Astrocyte (in vitro differentiated cells and primary cell): ENCODE measurements around the gene ABITRAM. TPM values are rescaled to one million over a fixed set of nuclear protein-coding genes. Genes with fewer than 3 reads are reported as not detected.
"Not testable (repeated sequence)": the region's sequence is repeated elsewhere in the genome, so short reads cannot be mapped to it uniquely, and the experiment has no call there.

Experiments used
- DNase-seq: peaks from one replicate; pipeline ENCODE4 v3.0.0-alpha.2; 2010; ENCODE audit warnings: low read depth
- FAIRE-seq: peaks from 2 replicates; lab custom pipeline; 2011; peaks lifted over from hg19 to GRCh38; lab: Jason Lieb, UNC
- H2AFZ ChIP-seq: 2 replicates; pipeline ENCODE4 v1.6.0; 2012; ENCODE audit warnings: low read depth, low read length, inconsistent platforms
- H3K27ac ChIP-seq: 2 replicates; pipeline ENCODE4 v1.5.1; 2011; ENCODE audit warnings: low read depth, low read length, inconsistent platforms
- H3K27me3 ChIP-seq: 2 replicates; pipeline ENCODE4 v1.6.0; 2011; ENCODE audit warnings: low read length, inconsistent platforms; ENCODE audit not compliant: insufficient read depth
- H3K36me3 ChIP-seq: 2 replicates; pipeline ENCODE4 v1.5.1; 2011; ENCODE audit warnings: low read length, inconsistent platforms; ENCODE audit not compliant: insufficient read depth
- H3K4me1 ChIP-seq: 2 replicates; pipeline ENCODE4 v1.5.1; 2011; ENCODE audit warnings: low read length, inconsistent platforms; ENCODE audit not compliant: insufficient read depth
- H3K4me2 ChIP-seq: 2 replicates; pipeline ENCODE4 v1.6.0; 2012; ENCODE audit warnings: low read length, inconsistent platforms
- H3K4me3 ChIP-seq: 2 replicates; pipeline ENCODE4 v1.5.1; 2011; ENCODE audit warnings: low read depth, mild to moderate bottlenecking, low read length, inconsistent platforms; ENCODE audit not compliant: insufficient read depth
- H3K79me2 ChIP-seq: 2 replicates; pipeline ENCODE4 v1.6.0; 2012; ENCODE audit warnings: mild to moderate bottlenecking, low read length, inconsistent platforms; ENCODE audit not compliant: insufficient read depth
- H3K9ac ChIP-seq: 2 replicates; pipeline ENCODE4 v1.6.0; 2012; ENCODE audit warnings: mild to moderate bottlenecking, low read length, inconsistent platforms
- H3K9me3 ChIP-seq: 2 replicates; pipeline ENCODE4 v1.5.1; 2012; ENCODE audit warnings: low read depth, mild to moderate bottlenecking, low read length, inconsistent platforms; ENCODE audit not compliant: insufficient read depth
- H4K20me1 ChIP-seq: 2 replicates; pipeline ENCODE4 v1.6.0; 2012; ENCODE audit warnings: low read length, inconsistent platforms; ENCODE audit not compliant: insufficient read depth
- H3K27ac Mint-ChIP-seq: one replicate; pipeline ENCODE4 v1.8.0; 2021; ENCODE audit warnings: mild to moderate bottlenecking, mixed read lengths; ENCODE audit not compliant: unreplicated experiment
- H3K27me3 Mint-ChIP-seq: one replicate; pipeline ENCODE4 v1.8.0; 2021; ENCODE audit warnings: low read depth, mixed read lengths; ENCODE audit not compliant: unreplicated experiment
- H3K36me3 Mint-ChIP-seq: one replicate; pipeline ENCODE4 v1.8.0; 2021; ENCODE audit warnings: low read depth, mixed read lengths; ENCODE audit not compliant: unreplicated experiment
- H3K4me1 Mint-ChIP-seq: one replicate; pipeline ENCODE4 v1.8.0; 2021; ENCODE audit warnings: low read depth, mixed read lengths; ENCODE audit not compliant: unreplicated experiment
- H3K4me3 Mint-ChIP-seq: one replicate; pipeline ENCODE4 v1.8.0; 2021; ENCODE audit warnings: mild to moderate bottlenecking, moderate library complexity, mixed read lengths; ENCODE audit not compliant: unreplicated experiment
- H3K9me3 Mint-ChIP-seq: one replicate; pipeline ENCODE4 v1.8.0; 2021; ENCODE audit warnings: mild to moderate bottlenecking, mixed read lengths; ENCODE audit not compliant: unreplicated experiment
- EZH2 ChIP-seq: IDR thresholded peaks from 2 replicates; pipeline ENCODE4 v1.6.1; 2012; ENCODE audit warnings: mild to moderate bottlenecking, low read length, inconsistent platforms; ENCODE audit not compliant: insufficient read depth
- total RNA-seq: library from RNA; stranded (reverse); gene quantifications from 2 replicates; pipeline ENCODE4 v1.2.1, GENCODE V29; 2021
- TF ChIP-seq, protein P1 (sequence below): IDR thresholded peaks from 2 replicates; pipeline ENCODE4 v1.5.1; 2011; ENCODE audit warnings: low read depth, mild to moderate bottlenecking, inconsistent platforms, low read length, moderate library complexity; ENCODE audit not compliant: insufficient read depth

The ABITRAM gene
- total RNA-seq, 1 donor from 2014 or later: 16.3 TPM

GRCh38 chr9:108911820-108912219 lies 22.4 kb upstream of the ABITRAM start:
- H3K27me3 Mint-ChIP-seq: no peaks in the 10 kb centered on the region
- H3K27me3 ChIP-seq: no peaks in the 10 kb centered on the region
- TF ChIP-seq, protein P1, sequence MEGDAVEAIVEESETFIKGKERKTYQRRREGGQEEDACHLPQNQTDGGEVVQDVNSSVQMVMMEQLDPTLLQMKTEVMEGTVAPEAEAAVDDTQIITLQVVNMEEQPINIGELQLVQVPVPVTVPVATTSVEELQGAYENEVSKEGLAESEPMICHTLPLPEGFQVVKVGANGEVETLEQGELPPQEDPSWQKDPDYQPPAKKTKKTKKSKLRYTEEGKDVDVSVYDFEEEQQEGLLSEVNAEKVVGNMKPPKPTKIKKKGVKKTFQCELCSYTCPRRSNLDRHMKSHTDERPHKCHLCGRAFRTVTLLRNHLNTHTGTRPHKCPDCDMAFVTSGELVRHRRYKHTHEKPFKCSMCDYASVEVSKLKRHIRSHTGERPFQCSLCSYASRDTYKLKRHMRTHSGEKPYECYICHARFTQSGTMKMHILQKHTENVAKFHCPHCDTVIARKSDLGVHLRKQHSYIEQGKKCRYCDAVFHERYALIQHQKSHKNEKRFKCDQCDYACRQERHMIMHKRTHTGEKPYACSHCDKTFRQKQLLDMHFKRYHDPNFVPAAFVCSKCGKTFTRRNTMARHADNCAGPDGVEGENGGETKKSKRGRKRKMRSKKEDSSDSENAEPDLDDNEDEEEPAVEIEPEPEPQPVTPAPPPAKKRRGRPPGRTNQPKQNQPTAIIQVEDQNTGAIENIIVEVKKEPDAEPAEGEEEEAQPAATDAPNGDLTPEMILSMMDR: no peak
- no peak for TF ChIP-seq EZH2
- H3K9me3 ChIP-seq: no peaks in the 10 kb centered on the region
- H3K4me1 Mint-ChIP-seq: no peaks in the 10 kb centered on the region
- DNase-seq (no peak), FAIRE-seq (no peak)
- H3K36me3 ChIP-seq: peaks cover 34% of the 10 kb centered on the region
- no peaks in the 10 kb centered on the region for H4K20me1 ChIP-seq
- no peaks in the 10 kb centered on the region for H3K9me3 Mint-ChIP-seq
- H3K9ac ChIP-seq: no peak overlapping the region
- H3K79me2 ChIP-seq: no peaks in the 10 kb centered on the region
- no peak overlapping the region for H3K27ac ChIP-seq
- no peak overlapping the region for H2AFZ ChIP-seq
- H3K4me1 ChIP-seq: no peaks in the 10 kb centered on the region
- H3K4me2 ChIP-seq: no peak overlapping the region
- H3K4me3 Mint-ChIP-seq: no peak overlapping the region
- H3K27ac Mint-ChIP-seq: no peak overlapping the region
- H3K36me3 Mint-ChIP-seq: peaks cover 9% of the 10 kb centered on the region
- H3K4me3 ChIP-seq: no peak overlapping the region

DNA sequence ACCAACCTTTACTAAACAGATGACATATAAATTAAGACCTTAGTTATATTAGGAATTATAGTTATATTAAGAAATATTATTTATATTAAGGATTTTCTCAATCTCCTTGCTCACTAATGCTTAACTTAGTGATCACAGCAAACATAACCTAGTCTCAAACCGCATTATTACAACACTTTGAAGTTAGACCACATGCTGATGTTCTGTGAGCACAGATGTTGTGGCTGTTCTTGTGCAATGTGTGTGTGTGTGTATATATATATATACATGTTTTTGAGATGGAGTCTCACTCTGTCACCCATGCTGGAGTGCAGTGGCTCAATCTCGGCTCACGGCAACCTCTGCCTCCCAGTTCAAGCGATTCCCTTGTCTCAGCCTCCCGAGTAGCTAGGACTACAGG lies 20.8 kb upstream of the ABITRAM start:
- Mint-ChIP-seq H3K27me3 (no peaks in the 10 kb centered on the region), H3K4me3 (no peak overlapping the region), H3K4me1 (no peaks in the 10 kb centered on the region), H3K36me3 (peaks cover 12% of the 10 kb centered on the region), H3K9me3 (no peaks in the 10 kb centered on the region), H3K27ac (no peak overlapping the region)
- Histone ChIP-seq H2AFZ (no peak overlapping the region), H3K27ac (no peak overlapping the region), H3K79me2 (no peaks in the 10 kb centered on the region), H3K9ac (no peak overlapping the region), H4K20me1 (no peaks in the 10 kb centered on the region), H3K9me3 (no peaks in the 10 kb centered on the region), H3K4me2 (no peak overlapping the region), H3K36me3 (peaks cover 30% of the 10 kb centered on the region), H3K4me1 (no peaks in the 10 kb centered on the region), H3K4me3 (no peak overlapping the region), H3K27me3 (no peaks in the 10 kb centered on the region)
- FAIRE-seq (no peak), DNase-seq (no peak)
- TF ChIP-seq, protein P1: no peak
- TF ChIP-seq EZH2: no peak

GRCh38 chr9:108919517-108919916 lies 14.7 kb upstream of the ABITRAM start:
- Histone ChIP-seq H3K36me3 (peaks cover 34% of the 10 kb centered on the region), H2AFZ (no peak overlapping the region), H3K4me3 (no peak overlapping the region), H3K4me1 (no peaks in the 10 kb centered on the region), H3K4me2 (no peak overlapping the region), H3K9me3 (no peaks in the 10 kb centered on the region), H3K9ac (no peak overlapping the region), H4K20me1 (no peaks in the 10 kb centered on the region), H3K27ac (no peak overlapping the region), H3K79me2 (no peaks in the 10 kb centered on the region), H3K27me3 (no peaks in the 10 kb centered on the region)
- H3K27me3 Mint-ChIP-seq: no peaks in the 10 kb centered on the region
- TF ChIP-seq EZH2: no peak
- TF ChIP-seq, protein P1: no peak
- DNase-seq (no peak), FAIRE-seq (no peak)
- H3K27ac Mint-ChIP-seq: no peak overlapping the region
- H3K36me3 Mint-ChIP-seq: peaks cover 12% of the 10 kb centered on the region
- H3K4me1 Mint-ChIP-seq: no peaks in the 10 kb centered on the region
- no peak overlapping the region for H3K4me3 Mint-ChIP-seq
- no peaks in the 10 kb centered on the region for H3K9me3 Mint-ChIP-seq

DNA sequence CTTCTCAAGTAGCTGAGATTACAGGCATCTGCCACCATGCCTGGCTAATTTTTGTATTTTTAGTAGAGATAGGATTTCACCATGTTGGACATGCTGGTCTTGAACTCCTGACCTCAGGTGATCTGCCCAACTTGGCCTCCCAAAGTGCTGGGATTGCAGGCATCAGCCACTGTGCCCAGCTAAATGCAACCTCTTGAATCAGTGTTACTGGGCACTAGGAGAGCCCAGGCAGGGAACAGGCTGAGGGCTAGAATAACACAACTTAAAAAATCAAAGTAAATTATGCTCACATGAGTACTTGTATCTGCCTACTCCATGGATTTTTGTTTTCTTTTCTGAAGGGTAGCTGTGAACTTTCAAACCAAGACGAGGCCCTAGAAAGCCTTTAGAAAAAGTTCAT lies 13.8 kb upstream of the ABITRAM start:
- not testable (repeated sequence) for H3K9ac ChIP-seq, H3K4me1 ChIP-seq, H3K4me3 Mint-ChIP-seq, FAIRE-seq, DNase-seq, H3K9me3 Mint-ChIP-seq, H4K20me1 ChIP-seq, H3K27me3 ChIP-seq, H3K4me1 Mint-ChIP-seq, H3K27ac Mint-ChIP-seq, H3K79me2 ChIP-seq, H2AFZ ChIP-seq, H3K4me3 ChIP-seq, H3K27me3 Mint-ChIP-seq, H3K9me3 ChIP-seq, H3K4me2 ChIP-seq, H3K27ac ChIP-seq
- peaks cover 17% of the 10 kb centered on the region for H3K36me3 Mint-ChIP-seq
- H3K36me3 ChIP-seq: peaks cover 36% of the 10 kb centered on the region
